Stimulated activated CD4-positive, alpha-beta T cell treated with anti-CD3 and anti-CD28 coated beads, Interleukin-2, amount 100 ng/mL, for 24 hours (primary cell): ENCODE measurements around the gene DCTPP1.
"Not testable (repeated sequence)": the region's sequence is repeated elsewhere in the genome, so short reads cannot be mapped to it uniquely, and the experiment has no call there.

Source experiments
- DNase-seq, 2 donors: peaks; one replicate each; pipeline ENCODE4 v3.0.0-alpha.2; 2020

The DCTPP1 gene

DNA sequence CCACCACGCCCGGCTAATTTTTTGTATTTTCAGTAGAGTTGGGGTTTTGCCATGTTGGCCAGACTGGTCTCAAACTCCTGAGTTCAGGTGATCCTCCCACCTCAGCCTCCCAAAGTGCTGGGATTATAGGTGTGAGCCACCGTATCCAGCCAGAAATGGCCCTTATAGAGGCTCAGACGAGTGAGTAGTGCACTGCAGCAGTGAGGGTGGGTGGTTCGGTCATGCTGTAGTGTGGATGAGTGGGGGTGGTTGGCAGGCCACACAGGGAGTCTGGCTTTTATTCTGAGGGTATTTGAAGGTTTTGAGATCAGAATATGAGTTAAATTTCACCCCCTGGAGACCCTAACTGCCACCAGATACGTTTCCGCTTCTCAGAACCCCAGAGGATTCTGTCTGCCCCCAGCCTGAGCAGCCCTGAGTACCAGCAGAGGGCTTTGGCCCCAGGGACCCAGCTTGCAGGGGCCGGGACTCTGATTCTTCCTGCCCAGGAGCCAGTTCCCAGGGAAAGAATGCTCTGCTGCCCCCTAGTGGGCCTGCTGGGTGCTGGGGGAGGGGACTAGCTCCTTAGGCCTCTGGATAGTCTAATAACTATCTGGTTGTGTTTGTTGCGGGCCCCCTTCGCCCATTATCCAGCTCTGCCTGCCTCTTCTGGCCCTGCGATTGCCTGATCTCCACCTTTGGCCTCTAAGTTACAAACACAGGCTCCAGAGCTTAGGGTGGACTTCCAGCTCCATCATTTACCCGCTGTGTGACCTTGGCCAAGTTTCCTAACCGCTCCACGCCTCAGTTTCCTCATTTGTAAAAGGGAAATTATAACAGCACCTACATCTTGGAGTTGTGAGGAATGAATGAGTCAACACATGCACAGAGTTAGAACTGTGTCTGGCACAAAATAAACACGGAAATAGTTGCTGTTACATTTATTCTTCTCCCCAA, 20.4 kb downstream of the DCTPP1 start:
- peak; percentile 94 to 96 for DNase-seq

DNA sequence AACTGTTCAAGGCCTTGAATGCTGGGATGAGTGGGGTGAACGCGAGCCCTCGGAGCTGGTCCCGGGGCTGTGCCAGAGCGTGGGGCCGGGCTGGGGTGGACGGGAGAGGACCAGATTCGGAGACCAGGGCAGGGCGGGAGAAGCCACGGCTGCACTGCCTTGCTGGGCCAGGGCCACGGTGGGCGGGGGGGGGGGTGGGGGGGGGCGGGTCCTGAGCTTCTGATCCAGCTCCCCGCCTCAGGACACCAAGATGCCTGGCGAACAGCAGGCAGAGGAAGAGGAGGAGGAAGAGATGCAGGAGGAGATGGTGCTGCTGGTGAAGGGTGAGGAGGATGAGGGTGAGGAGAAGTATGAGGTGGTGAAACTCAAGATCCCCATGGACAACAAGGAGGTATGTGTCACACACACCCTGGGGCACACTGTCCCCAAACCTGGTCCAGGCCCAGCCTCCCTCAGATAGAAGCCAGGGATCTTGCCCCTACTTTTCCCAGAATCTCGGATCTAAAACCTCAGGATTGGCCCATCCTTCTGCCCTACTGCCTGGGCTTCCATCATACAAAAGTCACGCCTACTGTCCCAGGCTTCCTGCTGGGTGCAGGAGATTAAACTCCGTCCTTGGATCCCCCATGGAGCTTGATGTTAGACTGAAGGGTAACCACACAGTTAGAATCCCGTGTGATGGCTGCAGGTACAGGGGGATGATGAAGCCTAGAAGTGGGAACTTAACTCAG, 21.9 kb downstream of the DCTPP1 start:
- DNase-seq: no peak

DNA sequence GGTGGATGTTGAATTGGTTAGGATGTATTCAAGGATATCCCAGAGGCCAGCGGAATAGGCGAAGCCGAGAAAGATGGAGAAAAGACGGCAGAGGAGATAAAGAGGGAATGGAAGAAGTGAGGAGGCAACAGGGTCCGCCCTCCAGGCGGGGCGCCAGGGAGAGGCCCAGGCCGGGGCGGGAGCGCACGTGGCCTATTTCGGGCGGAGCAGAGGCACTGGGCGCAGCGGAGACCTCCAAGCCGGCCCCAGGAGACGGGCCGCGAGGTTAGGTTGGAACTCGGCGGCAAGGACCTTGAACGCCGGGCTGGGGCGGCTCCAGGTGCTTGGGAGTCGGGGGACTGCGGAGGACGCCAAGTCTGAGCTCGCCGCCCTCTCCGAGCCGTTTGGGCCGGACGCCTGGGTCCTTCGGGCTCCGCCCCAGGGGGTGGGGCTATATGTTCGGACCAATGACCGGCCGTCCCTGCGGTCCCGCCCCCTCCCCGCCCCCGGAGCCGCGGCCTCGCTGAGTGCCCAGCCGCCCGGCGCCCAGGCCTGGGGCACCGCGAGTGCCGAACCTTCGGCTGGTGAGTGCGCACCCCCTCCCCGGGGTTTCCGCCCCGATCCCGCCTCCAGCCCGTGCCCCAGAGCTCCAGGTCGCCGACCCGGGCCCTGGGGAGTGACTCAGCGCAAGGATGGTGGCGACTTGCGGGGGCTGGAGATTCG, 22.6 kb downstream of the DCTPP1 start, which contains the start of gene ZNF771:
ZNF771 (plus strand) TSS at position 505 of the 702 bp plus-strand sequence. CDS start 448 bp downstream, outside the sequence.
- peak; percentile 96 to 98 for DNase-seq

DNA sequence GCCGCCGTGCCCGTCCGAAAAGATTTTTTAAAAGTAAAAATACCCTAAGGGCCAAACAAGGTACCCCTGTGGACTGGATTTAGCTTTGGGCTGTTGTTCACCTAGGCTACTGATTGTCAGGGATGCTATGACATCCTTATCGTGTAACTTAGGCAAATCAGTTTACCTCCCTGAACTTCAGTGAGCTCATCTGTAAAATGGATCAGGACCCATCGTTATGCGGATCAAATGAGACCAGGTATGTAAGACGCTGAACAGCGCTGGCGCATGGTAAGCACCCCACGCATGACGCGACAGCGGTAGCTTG, 23.1 kb downstream of the DCTPP1 start:
- DNase-seq: no peak

DNA sequence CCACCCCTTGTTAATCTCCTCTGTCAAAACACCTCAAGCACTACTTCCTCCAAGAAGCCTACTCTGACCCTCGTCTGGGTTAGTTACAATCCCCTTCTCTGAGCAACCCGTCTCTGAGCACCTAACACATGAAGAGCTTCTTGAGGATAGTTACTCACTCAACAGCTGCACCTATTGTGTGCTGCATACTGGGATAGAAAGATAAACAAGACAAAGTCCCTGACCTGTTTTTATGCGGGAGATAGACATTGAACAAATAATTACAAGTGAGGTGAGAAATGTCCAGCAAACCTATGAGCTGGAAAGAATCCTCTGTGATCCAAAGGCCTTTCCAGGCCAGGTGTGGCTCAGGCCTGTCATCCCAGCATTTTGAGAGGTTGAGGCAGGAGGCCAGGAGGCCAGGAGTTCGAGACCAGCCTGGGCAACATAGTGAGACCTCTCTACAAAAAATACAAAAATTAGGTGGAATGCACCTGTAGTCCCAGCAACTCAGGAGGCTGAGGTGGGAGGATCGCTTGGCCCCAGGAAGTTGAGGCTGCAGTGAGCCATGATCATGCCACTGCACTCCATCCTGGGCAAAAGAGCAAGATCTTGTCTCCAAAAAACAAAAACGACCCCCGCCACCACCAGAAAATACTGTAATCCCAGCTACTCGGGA, 27.9 kb downstream of the DCTPP1 start:
- DNase-seq: no peak

DNA sequence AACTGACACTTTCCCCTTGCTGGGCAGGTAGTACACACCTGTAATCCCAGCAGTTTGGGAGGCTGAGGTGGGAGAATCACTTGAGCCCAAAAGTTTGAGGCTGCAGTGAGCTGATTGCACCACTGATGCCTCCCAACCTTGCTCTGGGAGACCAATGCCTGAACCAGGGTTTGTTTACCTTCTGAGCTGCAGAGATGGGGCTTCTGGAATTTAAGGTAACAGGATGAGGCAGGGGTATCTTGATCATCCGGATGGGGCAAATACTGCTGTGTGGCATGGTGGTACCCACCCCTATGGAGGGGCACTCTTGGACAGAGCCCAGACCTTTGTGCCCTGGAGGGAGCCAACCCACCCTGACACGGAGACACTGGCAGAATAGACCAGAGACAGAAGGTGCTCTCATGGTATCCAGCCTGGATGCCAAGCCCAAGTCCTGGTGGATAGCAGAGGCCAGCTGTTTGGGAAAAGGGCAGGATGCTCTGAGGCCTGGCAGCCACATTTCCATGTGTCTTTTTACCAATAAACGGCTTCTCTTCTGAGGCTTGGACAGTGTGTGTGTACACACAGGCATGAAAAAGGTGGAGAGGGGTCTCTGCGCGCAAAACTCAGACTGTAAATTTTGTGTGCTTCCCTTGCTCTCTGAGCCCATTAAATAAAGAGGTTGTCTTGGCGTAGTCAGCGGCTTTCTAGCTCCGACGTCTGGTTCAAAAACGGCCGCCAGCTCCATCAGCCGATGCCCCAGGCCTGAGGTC, 30.2 kb downstream of the DCTPP1 start:
- DNase-seq: no peak

DNA sequence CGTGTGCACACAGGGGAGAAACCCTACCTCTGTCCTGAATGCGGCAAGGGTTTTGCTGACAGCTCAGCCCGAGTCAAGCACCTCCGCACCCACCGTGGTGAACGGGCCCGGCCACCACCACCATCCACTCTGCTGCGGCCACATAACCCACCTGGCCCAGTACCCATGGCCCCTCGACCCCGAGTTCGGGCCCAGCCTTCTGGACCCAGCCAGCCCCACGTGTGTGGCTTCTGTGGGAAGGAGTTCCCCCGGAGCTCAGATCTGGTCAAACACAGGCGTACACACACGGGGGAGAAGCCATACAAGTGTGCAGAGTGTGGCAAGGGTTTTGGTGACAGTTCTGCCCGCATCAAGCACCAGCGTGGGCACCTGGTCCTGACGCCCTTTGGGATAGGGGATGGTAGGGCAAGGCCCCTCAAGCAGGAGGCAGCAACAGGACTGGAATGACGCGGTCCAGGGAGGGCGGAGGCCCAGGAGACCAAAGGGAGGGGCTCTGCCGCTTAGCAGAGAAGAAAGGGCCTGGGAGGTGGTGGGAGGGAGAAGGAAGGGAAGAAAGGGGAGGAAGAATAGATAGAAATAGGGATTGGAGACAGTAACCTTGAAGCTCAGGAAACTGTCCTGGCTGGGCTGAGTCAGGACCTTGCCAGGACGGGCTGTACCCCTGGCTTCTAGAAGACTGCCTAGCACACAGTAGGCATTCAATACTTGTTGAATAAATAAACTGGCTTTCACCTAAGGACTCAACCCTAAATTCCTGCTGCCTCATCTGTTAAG, 31.0 kb downstream of the DCTPP1 start:
- no peak for DNase-seq

DNA sequence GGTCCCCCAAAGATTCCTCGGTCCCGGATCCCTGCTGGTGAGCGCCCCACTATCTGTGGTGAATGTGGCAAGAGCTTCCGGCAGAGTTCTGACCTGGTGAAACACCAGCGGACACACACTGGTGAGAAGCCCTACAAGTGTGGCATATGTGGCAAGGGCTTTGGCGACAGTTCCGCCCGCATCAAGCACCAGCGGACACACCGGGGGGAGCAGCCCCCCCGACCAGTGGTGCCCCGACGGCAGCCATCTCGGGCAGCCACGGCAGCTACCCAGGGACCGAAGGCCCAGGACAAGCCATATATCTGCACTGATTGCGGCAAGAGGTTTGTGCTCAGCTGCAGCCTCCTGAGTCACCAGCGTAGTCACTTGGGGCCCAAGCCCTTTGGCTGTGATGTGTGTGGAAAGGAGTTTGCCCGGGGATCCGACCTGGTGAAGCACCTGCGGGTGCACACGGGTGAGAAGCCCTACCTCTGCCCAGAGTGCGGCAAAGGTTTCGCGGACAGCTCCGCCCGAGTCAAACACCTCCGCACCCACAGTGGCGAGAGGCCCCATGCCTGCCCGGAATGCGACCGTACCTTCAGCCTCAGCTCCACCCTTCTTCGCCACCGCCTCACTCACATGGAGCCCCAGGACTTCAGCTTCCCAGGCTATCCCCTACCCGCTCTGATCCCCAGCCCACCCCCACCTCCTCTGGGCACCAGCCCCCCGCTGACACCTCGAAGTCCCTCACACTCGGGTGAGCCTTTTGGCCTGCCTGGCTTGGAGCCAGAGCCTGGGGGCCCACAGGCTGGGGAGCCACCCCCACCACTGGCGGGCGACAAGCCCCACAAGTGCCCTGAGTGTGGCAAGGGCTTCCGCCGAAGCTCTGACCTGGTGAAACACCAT, 31.8 kb downstream of the DCTPP1 start:
- DNase-seq: no peak

DNA sequence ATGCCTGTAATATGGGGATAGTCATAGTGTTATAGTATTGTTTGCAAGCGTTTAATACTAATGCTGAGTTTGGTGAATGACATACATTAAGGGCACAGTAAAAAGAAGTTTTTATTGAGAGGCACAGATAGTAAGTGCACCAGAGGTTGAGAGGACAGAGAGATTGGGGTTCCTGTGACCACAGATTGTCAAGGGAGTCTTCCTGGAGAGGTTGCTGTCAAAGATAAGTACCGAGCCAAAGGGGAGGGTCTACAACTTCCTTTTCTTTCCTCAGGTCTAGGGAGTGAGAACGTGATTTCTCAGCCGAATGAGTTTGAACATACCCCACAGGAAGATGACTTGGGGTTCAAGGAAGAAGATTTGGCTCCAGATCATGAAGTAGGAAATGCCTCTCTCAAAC, 32.8 kb downstream of the DCTPP1 start:
- DNase-seq: no peak

DNA sequence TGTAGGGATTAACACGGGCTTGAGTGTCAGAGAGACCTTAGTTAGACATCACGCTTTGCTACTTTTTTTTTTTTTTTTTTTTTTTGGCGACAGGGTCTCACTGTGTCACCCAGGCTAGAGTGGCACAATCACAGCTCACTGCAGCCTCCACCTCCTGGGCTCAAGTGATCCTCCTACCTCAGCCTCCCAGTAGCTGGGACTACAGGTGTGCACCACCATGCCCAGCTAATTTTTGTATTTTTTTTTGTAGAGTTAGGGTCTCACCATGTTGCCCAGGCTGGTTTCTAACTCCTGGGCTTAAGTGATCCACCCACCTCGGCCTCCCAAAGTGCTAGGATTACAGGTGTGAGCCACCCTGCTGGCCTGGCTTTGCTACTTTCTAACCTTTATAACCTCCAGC, 33.2 kb downstream of the DCTPP1 start:
- DNase-seq: not testable (repeated sequence)

DNA sequence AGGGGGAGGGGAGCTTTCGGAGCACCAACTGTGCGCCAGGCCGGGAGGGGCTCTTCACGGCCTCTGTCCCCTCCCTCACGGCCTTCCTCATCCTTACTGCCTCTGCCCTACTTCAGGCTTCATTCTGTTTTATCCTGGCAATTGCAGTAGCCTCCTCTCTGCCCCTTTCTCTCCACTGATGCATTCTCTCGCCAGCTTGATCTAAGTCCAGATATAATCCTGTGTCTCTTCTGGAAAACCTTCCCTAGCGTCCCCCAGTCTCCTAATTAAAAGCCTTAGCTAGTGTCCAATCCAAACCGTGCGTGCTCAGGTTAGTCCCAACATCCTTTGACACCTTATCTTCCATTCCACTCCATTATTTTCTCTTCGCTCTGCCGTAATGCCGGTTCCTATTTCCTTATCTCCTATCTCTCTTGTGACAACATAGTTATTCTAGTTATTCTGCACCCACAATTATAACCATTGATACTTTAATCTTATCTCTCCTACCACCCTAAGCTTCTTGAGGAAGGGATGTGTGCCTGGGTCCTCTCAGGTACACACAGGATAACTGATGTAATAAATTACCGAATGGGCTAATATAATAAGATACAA, 33.7 kb downstream of the DCTPP1 start:
- no peak for DNase-seq

DNA sequence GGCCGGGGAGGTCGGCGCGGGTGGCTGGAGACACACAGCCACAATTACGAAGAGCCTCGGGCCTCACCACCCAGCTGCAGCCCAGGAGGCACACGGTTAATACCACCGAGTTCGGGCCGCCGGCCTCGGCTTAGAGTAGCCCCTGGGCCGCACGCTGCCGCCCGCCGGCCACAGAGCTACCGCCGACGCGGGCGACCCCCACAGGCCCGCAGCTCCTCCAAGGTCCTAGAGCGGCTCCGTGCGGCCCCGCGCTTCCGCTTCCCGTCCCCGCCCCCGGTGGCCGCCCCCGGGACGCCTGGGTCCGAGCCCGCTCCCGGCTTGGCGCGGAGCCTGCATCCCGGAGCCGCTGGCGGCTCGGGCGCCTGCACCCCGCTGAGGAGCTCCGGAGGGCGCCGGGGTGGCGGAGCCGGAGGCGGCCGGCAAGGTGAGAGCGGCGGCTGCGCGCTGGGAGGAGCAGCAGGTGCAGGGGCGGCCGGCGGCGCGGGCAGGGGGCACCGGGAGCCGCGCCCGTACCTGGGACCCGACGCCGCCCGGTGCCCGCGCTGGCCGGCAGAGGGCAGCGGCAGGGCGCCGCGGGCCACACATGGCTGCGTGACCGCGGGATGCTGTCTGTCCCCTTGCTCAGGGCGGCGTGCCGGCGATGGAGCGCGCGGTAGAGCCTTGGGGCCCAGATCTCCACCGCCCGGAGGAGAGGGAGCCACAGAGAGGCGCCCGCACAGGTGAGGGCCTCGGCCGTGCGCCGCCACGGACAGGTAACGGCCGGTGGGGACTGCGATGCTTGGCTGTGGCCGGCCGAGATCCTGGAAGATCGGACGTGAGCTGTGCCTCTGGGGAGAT, 34.5 kb downstream of the DCTPP1 start, which contains the start of gene ZNF48:
ZNF48 (plus strand) TSS at position 266 of the 837 bp plus-strand sequence; CDS start at position 641, 375 bp downstream.
- DNase-seq: peak; percentile 58 to 73

DNA sequence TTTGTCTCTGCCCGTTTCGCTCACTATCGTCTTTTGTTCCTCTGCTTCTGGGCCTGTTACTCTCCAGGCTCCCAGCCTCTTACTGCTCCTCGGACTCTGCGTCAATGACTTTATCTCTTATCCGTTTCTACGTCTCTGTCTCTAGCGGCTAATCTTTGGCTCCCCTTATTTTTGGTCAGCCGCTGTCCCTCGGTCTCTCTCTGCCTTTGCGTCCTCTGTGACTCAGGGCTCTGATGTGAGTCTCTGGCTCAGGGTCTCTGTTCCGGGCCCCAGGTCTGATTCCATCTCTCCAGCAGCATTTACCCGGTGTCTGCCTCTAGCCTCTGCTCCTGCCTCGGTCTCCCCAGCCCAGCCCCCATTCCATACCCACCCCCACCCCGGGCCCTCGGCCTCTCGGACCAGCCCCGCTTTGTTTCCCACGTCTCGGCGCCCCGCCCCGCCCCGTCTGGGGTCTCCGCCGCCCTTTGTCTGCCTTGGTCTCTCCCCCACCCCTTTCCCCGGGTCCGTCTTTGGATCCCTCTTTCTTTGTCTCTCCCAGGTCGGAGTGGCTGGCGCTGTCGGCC, 35.2 kb downstream of the DCTPP1 start:
- DNase-seq: no peak

DNA sequence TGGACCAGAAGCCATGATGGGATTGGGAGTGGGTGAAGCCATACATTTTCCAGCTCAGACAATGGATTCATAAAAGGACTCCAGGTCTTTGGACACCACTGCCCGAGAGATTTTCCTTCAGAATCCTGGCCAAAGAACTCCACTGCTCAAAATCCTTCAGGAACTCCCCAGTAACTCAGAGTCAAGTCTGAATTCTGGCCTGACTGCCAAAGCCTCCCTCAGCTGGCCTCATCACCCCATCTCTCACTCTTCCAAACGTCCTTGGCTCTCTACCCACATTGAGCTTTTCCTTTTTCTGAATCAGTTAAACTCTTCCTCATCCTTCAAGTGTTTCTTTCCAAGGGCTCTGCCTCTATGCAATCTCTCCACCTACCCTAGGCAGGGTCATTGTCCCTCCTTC, 46.3 kb downstream of the DCTPP1 start:
- DNase-seq: no peak

DNA sequence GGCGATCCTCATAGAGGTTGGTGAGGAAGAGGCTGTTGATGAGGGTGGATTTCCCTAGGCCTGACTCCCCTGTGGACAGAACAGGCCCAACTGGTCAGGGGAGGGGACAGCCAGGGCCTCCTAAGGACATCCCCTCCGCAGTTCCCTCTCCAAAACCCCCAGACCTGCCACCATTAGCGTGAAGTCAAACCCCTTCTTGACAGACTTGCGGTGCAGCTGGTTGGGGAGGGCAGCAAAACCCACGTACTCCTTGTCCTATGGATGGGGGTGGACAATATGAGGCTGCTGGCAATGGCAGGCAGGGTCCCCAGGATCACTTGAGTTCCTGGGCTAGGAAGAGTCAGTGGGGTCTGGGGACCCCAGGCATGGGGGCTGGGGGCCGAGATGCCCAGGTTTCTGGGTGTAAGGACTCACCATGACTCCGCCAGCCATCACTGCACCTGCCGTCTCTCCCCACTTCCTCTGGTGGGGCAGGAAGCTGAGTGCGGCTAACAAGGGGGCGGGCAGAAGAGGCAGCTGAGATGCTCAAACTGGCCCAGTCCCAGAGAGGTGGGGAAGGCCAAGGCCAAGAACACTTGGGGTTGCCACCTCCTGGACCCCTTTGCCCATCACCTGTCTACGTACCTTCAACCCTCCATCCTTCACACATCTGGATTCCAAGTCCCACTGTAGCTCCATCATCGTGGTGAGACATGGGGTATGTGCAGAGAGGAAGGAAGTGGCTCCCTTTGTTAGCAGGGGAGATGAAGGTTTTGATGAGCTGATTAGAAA, 47.5 kb downstream of the DCTPP1 start, which contains the start of gene SEPTIN1:
SEPTIN1 (minus strand) TSS at position 451 of the 771 bp plus-strand sequence; CDS start at position 432, 19 bp downstream.
- DNase-seq: peak; percentile 77 to 80

DNA sequence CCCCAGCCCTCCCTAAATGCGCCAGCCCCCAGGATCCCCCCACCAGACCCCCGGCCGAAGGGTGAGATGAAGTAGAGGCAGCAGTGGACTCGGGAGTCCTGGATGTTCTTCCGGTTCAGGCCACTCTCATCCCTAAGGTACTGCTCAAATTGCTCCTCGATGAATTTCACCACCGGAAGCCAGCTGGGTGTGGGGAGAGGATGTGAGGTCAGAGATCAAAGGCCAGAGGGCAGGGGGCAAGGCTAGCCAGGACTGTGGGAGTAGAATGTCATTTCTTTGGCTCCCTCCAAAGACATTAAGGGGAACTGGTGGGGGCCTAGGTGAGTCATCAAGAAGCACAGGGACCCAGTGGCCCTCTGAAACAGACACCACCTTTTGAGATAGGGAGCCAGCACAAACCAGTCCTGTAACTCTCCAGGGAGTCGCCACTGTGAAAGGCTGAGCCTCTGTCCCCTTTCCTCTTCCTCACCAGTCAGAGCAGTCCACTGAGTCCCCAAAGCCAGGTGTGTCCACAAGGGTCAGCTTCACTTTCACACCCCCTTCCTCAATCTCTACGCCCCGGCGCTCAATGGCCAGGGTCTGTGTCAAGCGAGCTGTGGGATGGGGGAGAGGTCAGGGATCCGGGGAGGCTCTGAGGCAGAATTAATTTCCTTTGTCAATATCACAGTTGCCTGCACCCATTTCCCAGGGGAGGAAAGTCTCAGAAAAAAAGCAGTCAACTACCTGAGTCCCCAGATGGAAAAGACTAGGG, 48.4 kb downstream of the DCTPP1 start:
- DNase-seq: peak in 1 of 2 donors; percentile 52

DNA sequence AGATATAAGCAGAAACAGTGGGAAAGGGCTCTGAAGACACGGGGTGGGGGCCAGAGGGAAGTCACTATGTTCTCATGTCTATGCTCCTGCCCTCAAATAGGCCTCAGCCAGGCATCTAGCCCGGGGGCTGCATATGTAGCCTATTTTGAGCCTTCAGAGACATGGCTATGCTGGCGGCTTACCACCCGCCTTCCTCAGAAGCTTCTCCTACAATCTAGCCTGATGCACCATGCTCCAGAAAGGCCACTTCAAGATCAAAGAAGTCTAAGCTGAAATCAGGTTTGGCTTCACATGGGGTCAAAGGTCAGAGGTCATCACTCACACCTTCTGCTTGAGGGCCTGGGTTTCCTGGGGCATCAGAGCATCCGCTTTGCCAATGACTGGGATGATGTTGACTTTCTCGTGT, 49.0 kb downstream of the DCTPP1 start:
- DNase-seq: no peak
